ENCODE data around the gene ABCB11. TPM values are rescaled to one million over a fixed set of nuclear protein-coding genes. Genes with fewer than 3 reads are reported as not detected.

Gene ABCB11
- total and polyA plus RNA-seq, 9 donors = under 0.01 to 0.18 (median 0.03) TPM; not detected in 4

GRCh38 chr2:168930242-168930641, 100.9 kb downstream of the ABCB11 start:
- Histone ChIP-seq H3K36me3 (no peaks in the 10 kb centered on the region), H3K4me1 (ENCODE audit: insufficient read depth) (no peaks in the 10 kb centered on the region), H3K4me3 (no peak overlapping the region), H3K27ac (no peak overlapping the region), H3K9me3 (no peaks in the 10 kb centered on the region), H3K27me3 (no peaks in the 10 kb centered on the region)
- TF ChIP-seq EP300 (IDR thresholded peaks at IDR 0.05) (no peak), POLR2A (IDR thresholded peaks at IDR 0.05) (no peak), CTCF (IDR thresholded peaks at IDR 0.05) (no peak)
- DNase-seq = no peak
- intact Hi-C loops (cut with DNase I) = no loop called here
- WGBS, 3 donors = 33 to 42% (median 33%) methylated on average over 1 of the region's 1 CpG

- no peak overlapping the region for H3K27ac ChIP-seq
- 52 to 68% (median 64%) methylated on average over 3 of the region's 3 CpGs for WGBS, 3 donors
- no peaks in the 10 kb centered on the region for H3K9me3 ChIP-seq
- DNase-seq = no peak
- no peaks in the 10 kb centered on the region for H3K27me3 ChIP-seq
- H3K36me3 ChIP-seq = no peaks in the 10 kb centered on the region
- H3K4me1 ChIP-seq (ENCODE audit: insufficient read depth) = no peaks in the 10 kb centered on the region
- intact Hi-C loops (cut with DNase I) = no loop called here
- no peak for TF ChIP-seq CTCF (IDR thresholded peaks at IDR 0.05)
- TF ChIP-seq EP300 (IDR thresholded peaks at IDR 0.05) = no peak
- TF ChIP-seq POLR2A (IDR thresholded peaks at IDR 0.05) = no peak
- no peak overlapping the region for H3K4me3 ChIP-seq
Observed at GRCh38 chr2:168929031-168929430, 102.1 kb downstream of the ABCB11 start.

GRCh38 chr2:168928113-168928831, 102.9 kb downstream of the ABCB11 start:
- no peak overlapping the region for H3K27ac ChIP-seq
- intact Hi-C loops (cut with DNase I) = no loop called here
- no peaks in the 10 kb centered on the region for H3K9me3 ChIP-seq
- no peak for DNase-seq
- no peaks in the 10 kb centered on the region for H3K4me1 ChIP-seq (ENCODE audit: insufficient read depth)
- 89 to 93% (median 92%) methylated on average over 3 of the region's 3 CpGs for WGBS, 3 donors
- H3K27me3 ChIP-seq = no peaks in the 10 kb centered on the region
- TF ChIP-seq EP300 (IDR thresholded peaks at IDR 0.05) (no peak), POLR2A (IDR thresholded peaks at IDR 0.05) (no peak), CTCF (IDR thresholded peaks at IDR 0.05) (no peak)
- H3K36me3 ChIP-seq = no peaks in the 10 kb centered on the region
- no peak overlapping the region for H3K4me3 ChIP-seq

GRCh38 chr2:168926621-168927386, 104.3 kb downstream of the ABCB11 start:
- Histone ChIP-seq H3K27ac (no peak overlapping the region), H3K4me3 (no peak overlapping the region), H3K9me3 (no peaks in the 10 kb centered on the region), H3K36me3 (no peaks in the 10 kb centered on the region), H3K4me1 (ENCODE audit: insufficient read depth) (no peaks in the 10 kb centered on the region), H3K27me3 (no peaks in the 10 kb centered on the region)
- no peak for DNase-seq
- 60 to 63% (median 61%) methylated on average over 3 of the region's 3 CpGs for WGBS, 3 donors
- TF ChIP-seq CTCF (IDR thresholded peaks at IDR 0.05) = no peak
- TF ChIP-seq POLR2A (IDR thresholded peaks at IDR 0.05) = no peak
- TF ChIP-seq EP300 (IDR thresholded peaks at IDR 0.05) = no peak
- intact Hi-C loops (cut with DNase I) = no loop called here
